HFF-Myc (cell line): ENCODE data around the gene ZNF638.

Experiments
- DNase-seq: peaks from one replicate; pipeline ENCODE4 v3.0.0-alpha.2; 2011; ENCODE audit warnings: low read depth; ENCODE audit errors: extremely low read depth
- H3K4me3 ChIP-seq: replicated peaks from 2 replicates; pipeline ENCODE4 v1.5.1; 2011; ENCODE audit warnings: low read depth, mild to moderate bottlenecking, control low read depth, low read length
- TF ChIP-seq, protein P1 (sequence below): IDR thresholded peaks from 2 replicates; pipeline ENCODE4 v1.5.1; 2012; ENCODE audit warnings: mild to moderate bottlenecking, low read depth, low read length, control low read depth; ENCODE audit errors: missing control alignments

ZNF638 gene

GRCh38 chr2:71474116-71474743, 142.6 kb downstream of the ZNF638 start:
- no peak overlapping the region for H3K4me3 ChIP-seq
- no peak for DNase-seq
- TF ChIP-seq, protein P1, sequence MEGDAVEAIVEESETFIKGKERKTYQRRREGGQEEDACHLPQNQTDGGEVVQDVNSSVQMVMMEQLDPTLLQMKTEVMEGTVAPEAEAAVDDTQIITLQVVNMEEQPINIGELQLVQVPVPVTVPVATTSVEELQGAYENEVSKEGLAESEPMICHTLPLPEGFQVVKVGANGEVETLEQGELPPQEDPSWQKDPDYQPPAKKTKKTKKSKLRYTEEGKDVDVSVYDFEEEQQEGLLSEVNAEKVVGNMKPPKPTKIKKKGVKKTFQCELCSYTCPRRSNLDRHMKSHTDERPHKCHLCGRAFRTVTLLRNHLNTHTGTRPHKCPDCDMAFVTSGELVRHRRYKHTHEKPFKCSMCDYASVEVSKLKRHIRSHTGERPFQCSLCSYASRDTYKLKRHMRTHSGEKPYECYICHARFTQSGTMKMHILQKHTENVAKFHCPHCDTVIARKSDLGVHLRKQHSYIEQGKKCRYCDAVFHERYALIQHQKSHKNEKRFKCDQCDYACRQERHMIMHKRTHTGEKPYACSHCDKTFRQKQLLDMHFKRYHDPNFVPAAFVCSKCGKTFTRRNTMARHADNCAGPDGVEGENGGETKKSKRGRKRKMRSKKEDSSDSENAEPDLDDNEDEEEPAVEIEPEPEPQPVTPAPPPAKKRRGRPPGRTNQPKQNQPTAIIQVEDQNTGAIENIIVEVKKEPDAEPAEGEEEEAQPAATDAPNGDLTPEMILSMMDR: no peak

GRCh38 chr2:71474744-71475397, 143.3 kb downstream of the ZNF638 start:
- TF ChIP-seq, protein P1: no peak
- no peak for DNase-seq
- H3K4me3 ChIP-seq: no peak overlapping the region

DNA sequence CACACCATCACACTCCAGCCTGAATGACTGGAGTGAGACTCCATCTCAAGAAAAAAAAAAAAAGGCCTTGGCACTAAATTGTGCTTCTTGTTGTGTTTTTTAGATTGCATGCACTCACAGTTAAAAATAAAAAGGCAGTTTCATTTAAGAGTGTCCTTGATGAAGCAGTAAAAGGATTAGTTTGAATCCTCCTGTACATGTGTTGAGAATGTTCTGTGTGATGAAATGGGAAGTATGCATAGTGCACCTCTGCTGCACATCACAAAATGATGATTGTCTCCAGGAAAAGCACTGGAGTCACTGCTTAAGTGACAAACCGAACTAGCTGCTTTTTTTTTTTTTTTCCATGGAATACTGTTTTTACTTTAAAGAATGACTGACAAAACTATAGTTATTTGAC, 144.9 kb downstream of the ZNF638 start:
- no peak overlapping the region for H3K4me3 ChIP-seq
- no peak for DNase-seq
- TF ChIP-seq, protein P1: no peak

DNA sequence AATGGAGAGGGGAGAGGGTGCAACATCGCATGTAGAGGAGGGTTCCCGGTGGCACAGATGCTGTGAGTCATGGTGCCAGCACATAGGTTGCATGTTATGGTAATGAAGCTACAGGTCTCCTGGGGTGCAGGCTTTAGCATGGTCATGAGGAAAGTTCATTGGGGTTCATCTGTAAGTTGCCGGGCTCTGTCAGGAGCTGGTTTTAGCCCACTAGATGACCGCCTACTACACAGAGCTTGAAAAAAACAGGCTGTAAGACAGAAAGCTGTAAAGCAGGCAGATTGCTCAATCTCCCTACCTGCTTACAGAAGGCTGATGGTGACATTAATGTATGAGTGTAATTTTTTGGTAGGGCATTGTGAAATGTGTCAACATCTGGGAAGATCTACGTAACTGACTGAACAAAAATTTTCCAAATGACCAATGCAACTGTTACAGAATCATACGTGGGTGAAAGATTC, 145.7 kb downstream of the ZNF638 start:
- no peak overlapping the region for H3K4me3 ChIP-seq
- no peak for DNase-seq
- TF ChIP-seq, protein P1: no peak

GRCh38 chr2:71478806-71479205, 147.2 kb downstream of the ZNF638 start:
- no peak overlapping the region for H3K4me3 ChIP-seq
- no peak for DNase-seq
- TF ChIP-seq, protein P1: no peak

GRCh38 chr2:71479261-71479660, 147.7 kb downstream of the ZNF638 start:
- TF ChIP-seq, protein P1: no peak
- no peak overlapping the region for H3K4me3 ChIP-seq
- no peak for DNase-seq

DNA sequence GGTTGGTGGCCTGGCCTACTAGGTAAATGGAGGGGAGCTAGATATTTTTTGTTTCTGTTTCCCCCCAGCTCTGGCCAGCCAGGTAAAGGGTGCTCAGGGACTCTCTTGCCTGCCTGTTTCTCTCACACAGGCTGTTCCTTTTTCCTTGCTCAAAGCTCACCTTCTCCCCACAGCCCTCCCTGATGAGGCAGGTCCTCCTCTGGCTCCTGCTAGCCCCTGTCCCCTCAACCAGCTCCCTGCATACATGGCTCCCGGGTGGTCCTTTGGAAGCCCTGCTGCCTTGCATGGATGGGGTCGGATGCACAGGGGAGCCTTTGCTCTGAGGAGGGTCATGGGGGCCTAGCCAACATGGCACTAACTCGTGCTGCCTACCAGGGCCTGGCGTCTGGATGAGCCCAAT, 149.5 kb downstream of the ZNF638 start:
- TF ChIP-seq, protein P1: no peak
- no peak overlapping the region for H3K4me3 ChIP-seq
- no peak for DNase-seq
